ENCODE results near the gene OR5D14.

Gene OR5D14

DNA sequence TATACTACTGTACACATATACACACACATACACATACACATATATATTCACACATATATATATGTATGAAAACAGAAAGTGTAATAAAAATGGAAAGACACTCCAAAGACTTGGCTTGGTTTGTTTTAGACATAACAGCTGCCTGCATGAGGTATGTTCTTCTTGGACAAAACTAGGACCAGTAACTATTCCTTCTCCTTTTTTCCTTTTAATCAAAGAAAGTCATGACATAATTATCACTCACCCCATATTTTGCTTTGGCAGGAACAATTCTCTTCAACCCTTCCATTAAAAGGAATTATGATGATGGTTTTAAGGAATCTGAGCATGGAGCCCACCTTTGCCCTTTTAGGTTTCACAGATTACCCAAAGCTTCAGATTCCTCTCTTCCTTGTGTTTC is at the start of gene OR5D14:
OR5D14 (plus strand) TSS at position 301 of the 400 bp plus-strand sequence; CDS start at position 301, 0 bp downstream.
- DNase-seq = no peak

DNA sequence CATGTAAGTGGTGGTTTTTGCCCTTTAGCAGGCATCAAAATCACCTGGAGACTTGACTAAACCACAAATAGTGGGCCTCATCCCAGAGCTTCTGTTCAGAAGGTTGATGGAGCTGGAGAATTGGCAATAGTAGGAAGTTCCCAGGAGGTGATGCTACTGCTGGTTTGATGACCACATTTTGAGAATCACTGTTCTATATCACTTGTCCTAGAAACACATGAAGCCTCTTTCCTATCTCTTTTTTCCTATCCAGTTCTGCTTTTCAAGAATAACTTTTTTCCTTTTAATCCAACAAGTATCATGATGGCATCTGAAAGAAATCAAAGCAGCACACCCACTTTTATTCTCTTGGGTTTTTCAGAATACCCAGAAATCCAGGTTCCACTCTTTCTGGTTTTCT is 22.2 kb upstream of the OR5D14 start, which contains the start of gene OR5D13:
OR5D13 (plus strand) TSS at position 301 of the 400 bp plus-strand sequence; CDS start at position 301, 0 bp downstream.
- no peak for DNase-seq

DNA sequence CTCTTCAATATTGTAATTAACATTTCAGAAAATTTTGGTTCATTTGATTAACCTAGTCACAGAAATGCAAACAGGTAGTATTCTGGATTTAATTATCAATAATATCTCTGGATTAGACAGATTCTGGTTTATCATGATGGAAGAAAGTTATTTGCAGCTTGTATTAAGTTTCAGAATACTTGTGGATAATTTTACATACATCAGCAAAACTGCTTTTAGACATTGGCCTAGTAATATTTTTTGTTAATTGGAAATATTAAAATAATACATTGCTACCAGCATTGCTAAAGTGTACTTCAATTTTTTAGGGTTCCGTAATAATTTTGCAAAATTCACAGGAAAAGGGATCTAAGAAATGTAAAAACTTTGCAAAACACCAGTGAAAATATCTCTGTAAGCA is 3.8 kb upstream of the OR5D14 start:
- DNase-seq = no peak

DNA sequence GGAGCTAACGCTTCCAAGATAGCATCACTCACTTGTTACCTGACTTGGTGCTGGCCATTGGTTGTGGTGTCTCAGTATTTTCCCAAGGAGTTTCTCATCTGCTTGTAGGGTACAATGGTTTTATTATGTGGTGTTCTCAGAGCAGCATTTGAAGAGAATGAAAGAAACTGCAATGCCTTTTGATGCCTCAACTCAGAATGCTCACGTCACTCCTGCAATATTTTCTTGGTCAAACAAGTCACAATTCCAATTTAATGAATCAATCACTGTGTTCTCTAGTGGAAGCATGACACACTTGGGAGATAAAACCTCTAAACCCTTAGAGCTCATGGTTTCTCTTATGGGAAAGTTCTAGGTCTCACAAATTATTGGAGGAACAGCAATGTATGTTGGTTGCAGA is 2.0 kb upstream of the OR5D14 start:
- DNase-seq = no peak

DNA sequence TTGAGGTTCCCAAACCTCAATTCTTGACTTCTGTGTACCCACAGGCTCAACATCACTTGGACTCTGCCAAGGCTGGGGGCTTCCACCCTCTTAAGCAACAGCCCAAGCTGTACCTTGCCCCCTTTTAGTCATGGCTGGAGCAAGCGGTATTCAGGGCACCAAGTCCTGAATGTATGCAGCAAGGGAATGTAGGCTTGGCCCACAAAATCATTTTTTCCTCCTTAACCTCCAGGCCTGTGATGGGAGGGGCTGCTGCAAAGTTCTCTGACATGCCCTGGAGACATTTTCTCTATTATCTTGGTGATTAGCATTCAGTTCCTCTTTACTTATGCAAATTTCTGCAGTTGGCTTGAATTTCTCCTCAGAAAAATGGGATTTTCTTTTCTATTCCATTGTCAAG is 10.9 kb downstream of the OR5D14 start:
- DNase-seq = no peak

DNA sequence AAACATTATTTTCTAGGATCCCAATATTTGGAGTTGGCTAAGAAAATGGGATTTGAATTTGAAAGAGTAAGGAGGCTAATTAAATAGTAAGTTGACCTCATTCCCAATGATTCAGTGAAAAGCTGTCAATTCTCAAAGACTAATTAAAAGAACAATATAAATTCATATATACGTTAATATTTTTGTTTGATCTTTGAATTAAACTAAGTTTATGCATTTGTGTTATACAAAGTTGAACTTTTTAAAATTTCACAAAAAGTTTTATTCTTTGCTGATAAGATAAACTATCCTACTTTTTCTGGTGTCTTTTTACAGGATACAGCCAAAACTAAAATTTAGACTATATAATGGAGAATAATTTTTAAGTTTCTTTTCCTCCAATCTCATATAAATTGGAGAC is 15.7 kb downstream of the OR5D14 start, which contains the start of gene OR5L1:
OR5L1 (plus strand) TSS at position 301 of the 400 bp plus-strand sequence. CDS start 100 bp downstream, outside the sequence.
- no peak for DNase-seq

DNA sequence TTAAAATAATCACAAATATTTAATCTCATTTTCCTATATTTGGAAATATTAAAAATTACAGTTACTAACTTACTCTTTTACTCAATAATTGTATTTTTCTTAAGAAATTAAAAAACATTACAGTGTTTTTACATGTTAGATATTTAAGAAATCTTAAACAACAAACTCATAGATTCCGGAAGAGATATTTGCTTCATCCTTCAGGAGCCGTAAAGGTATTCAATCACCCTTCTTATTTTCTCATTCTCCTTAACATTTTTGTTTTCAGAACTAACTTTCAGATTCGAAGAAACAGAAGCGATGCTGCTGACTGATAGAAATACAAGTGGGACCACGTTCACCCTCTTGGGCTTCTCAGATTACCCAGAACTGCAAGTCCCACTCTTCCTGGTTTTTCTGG is 24.0 kb downstream of the OR5D14 start, which contains the start of gene OR5D18:
OR5D18 (plus strand) TSS at position 301 of the 400 bp plus-strand sequence; CDS start at position 301, 0 bp downstream.
- no peak for DNase-seq

DNA sequence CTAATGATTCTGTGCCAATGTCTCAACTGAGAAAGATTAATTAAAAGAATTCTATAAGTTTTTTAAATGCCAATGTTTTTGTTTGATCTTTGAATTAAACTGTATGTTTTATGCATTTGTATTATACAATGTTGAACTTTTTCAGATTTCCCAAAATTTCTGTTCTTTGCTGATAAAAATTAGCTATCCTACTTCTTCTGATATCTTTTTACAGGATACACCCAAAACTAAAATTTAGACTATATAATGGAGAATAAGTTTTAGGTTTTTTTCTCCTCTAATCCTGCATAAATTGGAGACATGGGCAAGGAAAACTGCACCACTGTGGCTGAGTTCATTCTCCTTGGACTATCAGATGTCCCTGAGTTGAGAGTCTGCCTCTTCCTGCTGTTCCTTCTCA is 31.6 kb downstream of the OR5D14 start, which contains the start of gene OR5L2:
OR5L2 (plus strand) TSS at position 301 of the 400 bp plus-strand sequence; CDS start at position 301, 0 bp downstream.
- DNase-seq = no peak

DNA sequence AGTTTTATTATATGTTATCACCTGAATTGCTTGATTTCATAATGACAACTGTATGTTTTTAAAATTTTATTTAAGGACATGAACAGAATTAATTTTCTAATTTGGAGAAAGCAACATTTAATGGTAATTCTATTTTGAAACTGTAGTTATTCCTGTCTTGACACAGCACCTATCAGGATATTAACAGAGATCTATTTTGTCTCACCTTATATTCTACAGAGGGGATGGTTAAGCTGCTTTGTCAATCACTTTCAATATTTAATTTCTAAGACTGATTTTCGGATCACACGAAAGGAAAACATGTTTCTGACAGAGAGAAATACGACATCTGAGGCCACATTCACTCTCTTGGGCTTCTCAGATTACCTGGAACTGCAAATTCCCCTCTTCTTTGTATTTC is 43.1 kb downstream of the OR5D14 start, which contains the start of gene OR5D16:
OR5D16 (plus strand) TSS at position 301 of the 400 bp plus-strand sequence; CDS start at position 301, 0 bp downstream.
- no peak for DNase-seq
